ENCODE data around the gene PCCA. TPM values are rescaled to one million over a fixed set of nuclear protein-coding genes. Genes with fewer than 3 reads are reported as not detected.

Gene PCCA
- total RNA-seq, 1 experiment from 2014 or later, result 16.1 TPM

DNA sequence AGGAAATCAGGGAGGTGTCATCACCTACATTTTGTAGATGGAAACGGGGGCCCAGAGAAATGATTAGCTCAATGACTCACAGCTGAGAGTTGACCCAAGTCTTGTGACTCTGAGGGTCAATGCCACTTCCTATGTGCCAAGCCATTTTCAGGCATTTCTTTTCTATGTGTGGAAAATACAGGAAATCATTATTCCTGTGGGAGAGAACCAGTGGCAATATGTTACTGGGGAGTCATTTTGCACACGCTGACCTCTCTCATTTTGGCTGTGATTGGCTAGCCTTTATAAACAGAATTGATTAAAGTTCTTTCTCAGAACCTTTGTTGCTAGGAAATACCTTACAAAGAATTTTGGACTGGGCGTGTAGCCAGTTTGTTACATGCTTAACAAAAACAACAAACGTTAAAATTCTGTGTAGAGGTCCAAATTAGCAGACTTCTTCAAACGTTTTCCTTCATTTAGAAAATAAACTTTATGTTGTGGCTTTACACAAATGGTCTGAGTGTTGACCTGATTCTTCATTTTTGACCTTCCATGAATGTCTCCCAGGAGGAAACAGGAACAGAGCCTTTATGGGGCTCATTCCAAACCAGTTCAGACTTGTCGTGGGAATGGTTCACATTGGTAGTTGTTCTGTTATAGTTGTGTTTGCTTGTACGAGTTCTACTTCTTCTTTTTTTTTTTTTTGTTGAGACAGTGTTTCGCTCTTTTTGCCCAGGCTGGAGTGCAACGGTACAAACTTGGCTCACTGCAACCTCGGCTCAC is 11.4 kb downstream of the PCCA start:
- ChIA-PET CTCF (no interaction called here), POLR2A (ENCODE audit: unreplicated experiment) (no interaction called here)
- H2AFZ ChIP-seq, result no peak overlapping the region
- 0 out of 2 replicates have a peak, but pooled peaks cover 16% of the 10 kb centered on the region for H3K79me2 ChIP-seq (ENCODE audit: low read depth)
- intact Hi-C loops (cut with micrococcal nuclease; ENCODE audit: unreplicated experiment), result no loop called here
- DNase-seq, result no peak
- no peak overlapping the region for H3K4me2 ChIP-seq
- no peaks in the 10 kb centered on the region for H3K9me3 ChIP-seq (ENCODE audit: insufficient read depth, low read depth)
- TF ChIP-seq, protein P1, sequence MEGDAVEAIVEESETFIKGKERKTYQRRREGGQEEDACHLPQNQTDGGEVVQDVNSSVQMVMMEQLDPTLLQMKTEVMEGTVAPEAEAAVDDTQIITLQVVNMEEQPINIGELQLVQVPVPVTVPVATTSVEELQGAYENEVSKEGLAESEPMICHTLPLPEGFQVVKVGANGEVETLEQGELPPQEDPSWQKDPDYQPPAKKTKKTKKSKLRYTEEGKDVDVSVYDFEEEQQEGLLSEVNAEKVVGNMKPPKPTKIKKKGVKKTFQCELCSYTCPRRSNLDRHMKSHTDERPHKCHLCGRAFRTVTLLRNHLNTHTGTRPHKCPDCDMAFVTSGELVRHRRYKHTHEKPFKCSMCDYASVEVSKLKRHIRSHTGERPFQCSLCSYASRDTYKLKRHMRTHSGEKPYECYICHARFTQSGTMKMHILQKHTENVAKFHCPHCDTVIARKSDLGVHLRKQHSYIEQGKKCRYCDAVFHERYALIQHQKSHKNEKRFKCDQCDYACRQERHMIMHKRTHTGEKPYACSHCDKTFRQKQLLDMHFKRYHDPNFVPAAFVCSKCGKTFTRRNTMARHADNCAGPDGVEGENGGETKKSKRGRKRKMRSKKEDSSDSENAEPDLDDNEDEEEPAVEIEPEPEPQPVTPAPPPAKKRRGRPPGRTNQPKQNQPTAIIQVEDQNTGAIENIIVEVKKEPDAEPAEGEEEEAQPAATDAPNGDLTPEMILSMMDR (conservative IDR thresholded peaks at IDR 0.05), result no peak
- TF ChIP-seq EZH2 (IDR thresholded peaks at IDR 0.05; ENCODE audit: low read depth), result no peak
- no peaks in the 10 kb centered on the region for H3K27me3 ChIP-seq (ENCODE audit: insufficient read depth, low read depth)
- no peaks in the 10 kb centered on the region for H3K9me2 ChIP-seq (ENCODE audit: insufficient read depth)
- H3F3A ChIP-seq (ENCODE audit: insufficient read depth, low read depth), result no peaks in the 10 kb centered on the region
- no peaks in the 10 kb centered on the region for H3K4me1 ChIP-seq (replicated peaks; ENCODE audit: insufficient read depth)
- no peaks in the 10 kb centered on the region for H4K20me1 ChIP-seq (ENCODE audit: insufficient read depth)
- no peak overlapping the region for H3K4me3 ChIP-seq
- no peak overlapping the region for H3K27ac ChIP-seq
- H3K36me3 ChIP-seq (ENCODE audit: low read depth), result no peaks in the 10 kb centered on the region
- BruUV-seq (replicated peaks), result no TSS peak

DNA sequence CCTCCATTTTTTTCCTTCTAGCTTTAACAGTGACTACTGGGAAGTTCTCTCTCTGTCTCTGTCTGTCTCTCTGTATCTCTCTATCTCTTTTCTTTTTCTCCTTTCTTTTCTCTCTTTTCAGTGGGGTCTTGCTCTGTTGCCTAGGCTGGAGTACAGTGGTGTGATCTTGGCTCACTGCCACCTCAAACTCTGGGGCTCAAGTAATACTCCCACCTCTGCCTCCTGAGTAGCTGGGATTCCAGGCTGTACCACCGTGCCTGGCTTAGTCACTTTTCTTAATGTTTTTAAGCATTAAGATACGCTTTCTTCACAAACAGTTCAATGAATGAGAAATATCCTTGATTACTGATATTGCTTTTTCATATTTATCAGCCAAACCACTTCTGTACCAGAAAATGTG is 13.1 kb downstream of the PCCA start:
- POLR2A ChIA-PET (ENCODE audit: unreplicated experiment), result no interaction called here
- intact Hi-C loops (cut with micrococcal nuclease; ENCODE audit: unreplicated experiment), result no loop called here
- Histone ChIP-seq H3K4me1 (replicated peaks; ENCODE audit: insufficient read depth) (no peaks in the 10 kb centered on the region), H4K20me1 (ENCODE audit: insufficient read depth) (no peaks in the 10 kb centered on the region), H3K79me2 (ENCODE audit: low read depth) (0 out of 2 replicates have a peak, but pooled peaks cover 16% of the 10 kb centered on the region), H3K27ac (no peak overlapping the region), H3F3A (ENCODE audit: insufficient read depth, low read depth) (no peaks in the 10 kb centered on the region), H3K4me2 (no peak overlapping the region), H3K4me3 (no peak overlapping the region), H3K9me2 (ENCODE audit: insufficient read depth) (no peaks in the 10 kb centered on the region), H3K36me3 (ENCODE audit: low read depth) (no peaks in the 10 kb centered on the region), H3K9me3 (ENCODE audit: insufficient read depth, low read depth) (no peaks in the 10 kb centered on the region), H2AFZ (no peak overlapping the region), H3K27me3 (ENCODE audit: insufficient read depth, low read depth) (no peaks in the 10 kb centered on the region)
- no TSS peak for BruUV-seq (replicated peaks)
- no peak for DNase-seq
- TF ChIP-seq, protein P1 (conservative IDR thresholded peaks at IDR 0.05), result no peak
- TF ChIP-seq EZH2 (IDR thresholded peaks at IDR 0.05; ENCODE audit: low read depth), result no peak
- CTCF ChIA-PET, result no interaction called here

DNA sequence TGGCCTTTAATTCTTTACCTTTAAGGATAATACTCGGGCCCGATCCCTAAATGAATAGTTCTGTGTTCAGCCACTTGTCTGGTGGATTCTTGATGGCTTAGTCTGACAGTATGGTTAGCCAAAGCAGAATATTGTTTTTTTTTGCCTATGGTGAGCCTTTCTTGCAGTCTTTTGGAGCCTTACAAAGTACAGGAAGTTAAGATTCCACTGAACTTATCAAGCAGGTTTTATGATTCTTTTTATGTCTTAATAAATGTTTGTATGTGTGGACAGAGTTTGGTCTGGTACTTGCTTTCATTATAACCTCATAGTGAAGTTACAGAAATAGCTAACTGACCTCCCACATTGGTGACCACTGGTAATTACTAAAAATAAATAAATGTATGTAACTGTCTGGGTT is 17.1 kb downstream of the PCCA start:
- no peak overlapping the region for H2AFZ ChIP-seq
- no peak overlapping the region for H3K4me2 ChIP-seq
- H3K4me1 ChIP-seq (replicated peaks; ENCODE audit: insufficient read depth), result no peaks in the 10 kb centered on the region
- TF ChIP-seq, protein P1 (conservative IDR thresholded peaks at IDR 0.05), result no peak
- no peak for TF ChIP-seq EZH2 (IDR thresholded peaks at IDR 0.05; ENCODE audit: low read depth)
- no peak for DNase-seq
- CTCF ChIA-PET, result no interaction called here
- H3K79me2 ChIP-seq (ENCODE audit: low read depth), result 0 out of 2 replicates have a peak, but pooled peaks cover 2% of the 10 kb centered on the region
- BruUV-seq (replicated peaks), result no TSS peak
- H3K4me3 ChIP-seq, result no peak overlapping the region
- H3K9me2 ChIP-seq (ENCODE audit: insufficient read depth), result no peaks in the 10 kb centered on the region
- no peaks in the 10 kb centered on the region for H3K27me3 ChIP-seq (ENCODE audit: insufficient read depth, low read depth)
- no peaks in the 10 kb centered on the region for H3F3A ChIP-seq (ENCODE audit: insufficient read depth, low read depth)
- intact Hi-C loops (cut with micrococcal nuclease; ENCODE audit: unreplicated experiment), result no loop called here
- H3K36me3 ChIP-seq (ENCODE audit: low read depth), result no peaks in the 10 kb centered on the region
- H4K20me1 ChIP-seq (ENCODE audit: insufficient read depth), result no peaks in the 10 kb centered on the region
- POLR2A ChIA-PET (ENCODE audit: unreplicated experiment), result no interaction called here
- no peaks in the 10 kb centered on the region for H3K9me3 ChIP-seq (ENCODE audit: insufficient read depth, low read depth)
- no peak overlapping the region for H3K27ac ChIP-seq

Data from PC-9 (cell line).